Vagina (tissue), 2 donors: Measurements from ENCODE around the gene SSNA1.

Source experiments
- POLR2A ChIP-seq, 2 donors: fragments of 450-650 bp; IDR thresholded peaks; one replicate each; pipeline ENCODE4 v1.6.1; 2017; ENCODE audit warnings: antibody characterized with exemption in 2 of 2, mild to moderate bottlenecking in 2 of 2, moderate library complexity in 2 of 2
- POLR2AphosphoS5 ChIP-seq, 2 donors: sonication (generic); formaldehyde crosslinking; IDR thresholded peaks; one replicate each; pipeline ENCODE4 v1.9.0; 2017; ENCODE audit warnings: antibody characterized with exemption in 2 of 2, mild to moderate bottlenecking in 2 of 2, low read depth in 1 of 2; ENCODE audit not compliant: insufficient read depth in 1 of 2
- TF ChIP-seq, protein P1 (sequence below), 3 experiments: fragments of 450-650 bp in 2 of 3; fragments of 200-600 bp in 1 of 3; sonication (generic) in 1 of 3; IDR thresholded peaks; one replicate each; pipeline ENCODE4 v1.5.1; 2017 to 2019; ENCODE audit warnings: antibody characterized with exemption in 3 of 3, mild to moderate bottlenecking in 2 of 3, moderate library complexity in 2 of 3

DNA sequence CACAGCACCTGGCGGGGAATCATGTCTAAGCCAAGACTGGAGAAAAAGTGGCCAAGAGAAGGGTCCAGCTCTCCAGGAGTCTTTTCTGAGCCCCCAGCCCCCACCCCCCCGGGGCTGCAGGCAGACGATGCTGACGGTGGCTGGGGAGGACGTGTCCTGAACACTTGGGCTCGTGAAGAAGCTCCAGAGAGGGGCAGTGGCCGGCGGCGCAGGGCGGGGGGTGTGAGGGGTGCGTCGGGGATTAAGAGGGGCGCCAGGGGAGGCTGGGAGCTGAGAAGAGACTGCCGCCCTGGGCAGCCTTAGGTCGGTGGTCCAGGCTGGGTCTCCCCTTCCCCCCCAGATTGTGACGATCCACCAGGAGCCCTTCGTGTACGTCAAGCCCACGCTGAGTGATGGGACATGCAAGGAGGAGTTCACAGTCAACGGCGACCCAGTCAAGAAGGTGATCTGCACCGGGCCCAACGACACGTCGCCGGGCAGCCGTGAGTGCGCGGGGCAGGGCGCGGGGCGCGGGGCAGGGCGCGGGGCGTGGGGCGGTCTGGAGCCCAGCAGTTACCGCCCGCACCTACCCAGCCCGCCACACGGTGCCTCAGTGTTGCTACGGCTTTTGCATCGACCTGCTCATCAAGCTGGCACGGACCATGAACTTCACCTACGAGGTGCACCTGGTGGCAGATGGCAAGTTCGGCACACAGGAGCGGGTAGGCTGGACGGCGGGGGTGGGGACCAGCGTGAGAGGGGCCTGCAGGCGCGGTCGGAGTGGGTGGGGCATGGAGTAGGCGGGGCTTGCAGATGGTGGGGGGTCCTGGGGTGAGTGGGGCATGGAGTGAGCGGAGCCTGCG, 27.5 kb upstream of the SSNA1 start:
- TF ChIP-seq, protein P1, sequence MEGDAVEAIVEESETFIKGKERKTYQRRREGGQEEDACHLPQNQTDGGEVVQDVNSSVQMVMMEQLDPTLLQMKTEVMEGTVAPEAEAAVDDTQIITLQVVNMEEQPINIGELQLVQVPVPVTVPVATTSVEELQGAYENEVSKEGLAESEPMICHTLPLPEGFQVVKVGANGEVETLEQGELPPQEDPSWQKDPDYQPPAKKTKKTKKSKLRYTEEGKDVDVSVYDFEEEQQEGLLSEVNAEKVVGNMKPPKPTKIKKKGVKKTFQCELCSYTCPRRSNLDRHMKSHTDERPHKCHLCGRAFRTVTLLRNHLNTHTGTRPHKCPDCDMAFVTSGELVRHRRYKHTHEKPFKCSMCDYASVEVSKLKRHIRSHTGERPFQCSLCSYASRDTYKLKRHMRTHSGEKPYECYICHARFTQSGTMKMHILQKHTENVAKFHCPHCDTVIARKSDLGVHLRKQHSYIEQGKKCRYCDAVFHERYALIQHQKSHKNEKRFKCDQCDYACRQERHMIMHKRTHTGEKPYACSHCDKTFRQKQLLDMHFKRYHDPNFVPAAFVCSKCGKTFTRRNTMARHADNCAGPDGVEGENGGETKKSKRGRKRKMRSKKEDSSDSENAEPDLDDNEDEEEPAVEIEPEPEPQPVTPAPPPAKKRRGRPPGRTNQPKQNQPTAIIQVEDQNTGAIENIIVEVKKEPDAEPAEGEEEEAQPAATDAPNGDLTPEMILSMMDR (IDR thresholded peaks at IDR 0.05), result no peak
- no peak for TF ChIP-seq POLR2AphosphoS5 (IDR thresholded peaks at IDR 0.05; ENCODE audit: insufficient read depth in 1 of 2, low read depth in 1 of 2)
- no peak for TF ChIP-seq POLR2A (IDR thresholded peaks at IDR 0.05)
